ENCODE data around the gene SURF4. TPM values are rescaled to one million over a fixed set of nuclear protein-coding genes. Genes with fewer than 3 reads are reported as not detected.

The SURF4 gene
- total RNA-seq, 1 donor from 2014 or later: 211 TPM

Other genes starting within 250 kb of the SURF4 start
- 25.1 TPM for gene GBGT1, start 212.1 kb downstream of the SURF4 start, total RNA-seq
- gene OBP2B, start 166.8 kb downstream of the SURF4 start, total RNA-seq: not detected
- gene ABO, start 100.9 kb downstream of the SURF4 start, total RNA-seq: 2.3 TPM
- gene SURF6, start 39.9 kb downstream of the SURF4 start, total RNA-seq: 15.8 TPM
- gene MED22, start 27.9 kb downstream of the SURF4 start, total RNA-seq: 25.6 TPM
- 1,535 TPM for gene RPL7A, start 27.8 kb downstream of the SURF4 start, total RNA-seq
- 30.8 TPM for gene SURF1, start 19.6 kb downstream of the SURF4 start, total RNA-seq
- gene SURF2, start 19.5 kb downstream of the SURF4 start, total RNA-seq: 13.5 TPM
- not detected for gene STKLD1, start 306 bp upstream of the SURF4 start, total RNA-seq
- 13.1 TPM for gene REXO4, start 42.0 kb upstream of the SURF4 start, total RNA-seq
- gene ADAMTS13, start 46.3 kb upstream of the SURF4 start, total RNA-seq: 0.64 TPM
- 9.3 TPM for gene CACFD1, start 83.9 kb upstream of the SURF4 start, total RNA-seq
- 3.9 TPM for gene SLC2A6, start 103.0 kb upstream of the SURF4 start, total RNA-seq
- not detected for gene MYMK, start 148.9 kb upstream of the SURF4 start, total RNA-seq
- 2.5 TPM for gene ADAMTSL2, start 158.6 kb upstream of the SURF4 start, total RNA-seq
- not detected for gene FAM163B, start 233.3 kb upstream of the SURF4 start, total RNA-seq